Activated naive CD4-positive, alpha-beta T cell treated with anti-CD3 and anti-CD28 coated beads, Interleukin-2, amount 10 ng/mL, durations not matched to agents 7 days and 5 days (primary cell): ENCODE data around the gene EEF2K.

Experiments
- CTCF ChIA-PET: fragments of 350-600 bp; sonication (Branson Sonifier 250); formaldehyde crosslinking; loops from one replicate; lab custom pipeline; 2021; ENCODE audit warnings: antibody characterized with exemption; lab: Charles Lee
- DNase-seq: peaks from one replicate; pipeline ENCODE4 v3.0.0-alpha.2; 2020
- H3K27ac Mint-ChIP-seq: one replicate; pipeline ENCODE4 v1.8.0; 2021; ENCODE audit warnings: mild to moderate bottlenecking, moderate library complexity, mixed read lengths
- H3K27me3 Mint-ChIP-seq: one replicate; pipeline ENCODE4 v1.8.0; 2021; ENCODE audit warnings: mild to moderate bottlenecking, mixed read lengths
- H3K36me3 Mint-ChIP-seq: one replicate; pipeline ENCODE4 v1.8.0; 2021; ENCODE audit warnings: mixed read lengths
- H3K4me1 Mint-ChIP-seq: one replicate; pipeline ENCODE4 v1.8.0; 2021; ENCODE audit warnings: mixed read lengths
- H3K4me3 Mint-ChIP-seq: one replicate; pipeline ENCODE4 v1.8.0; 2021; ENCODE audit warnings: mild to moderate bottlenecking, moderate library complexity, mixed read lengths
- H3K9me3 Mint-ChIP-seq: one replicate; pipeline ENCODE4 v1.8.0; 2021; ENCODE audit warnings: mixed read lengths

Gene EEF2K

GRCh38 chr16:22328081-22328725 lies 122.1 kb downstream of the EEF2K start:
- no peaks in the 10 kb centered on the region for H3K27me3 Mint-ChIP-seq
- no peak overlapping the region for H3K27ac Mint-ChIP-seq
- CTCF ChIA-PET, result interaction anchor here (1.0 to 1.3 kb wide), 3 partner anchors 9 to 1027 kb away, joined by 3 to 6 read pairs (median 4); no protein-coding TSS in a partner anchor

DNA sequence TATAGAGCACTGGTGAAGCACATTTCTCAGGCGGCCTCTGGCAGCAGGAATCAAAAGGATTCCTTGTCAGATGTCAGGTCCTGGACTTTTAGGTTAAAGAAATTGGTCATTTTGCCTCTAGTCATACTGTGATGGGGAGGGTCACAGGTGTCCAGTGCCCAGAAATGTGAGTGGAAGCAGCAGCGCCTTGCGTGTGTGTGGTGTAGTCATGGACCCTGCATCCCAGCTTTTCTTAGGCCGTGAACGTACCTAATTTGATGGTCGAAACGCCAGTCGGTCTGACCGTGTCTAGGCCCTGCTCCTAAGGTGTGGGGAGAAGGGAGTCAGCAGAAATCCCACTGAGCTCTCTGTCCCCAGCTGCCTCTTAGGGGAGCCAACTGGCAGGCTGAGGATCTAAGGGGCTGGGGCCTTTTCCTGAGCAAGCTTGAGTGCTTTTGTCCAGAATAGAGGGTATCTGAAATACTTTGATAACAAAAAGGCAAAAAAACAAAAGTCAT lies 123.2 kb downstream of the EEF2K start:
- peaks cover 51% of the 10 kb centered on the region for H3K36me3 Mint-ChIP-seq
- peak overlapping the region; percentile 28 for H3K27ac Mint-ChIP-seq
- no peaks in the 10 kb centered on the region for H3K9me3 Mint-ChIP-seq
- no peak for DNase-seq
- no peaks in the 10 kb centered on the region for H3K27me3 Mint-ChIP-seq
- CTCF ChIA-PET, result interaction anchor here (0.9 to 1.3 kb wide), 4 partner anchors 8 to 1028 kb away, joined by 3 to 6 read pairs (median 4); no protein-coding TSS in a partner anchor
- peaks cover 5% of the 10 kb centered on the region for H3K4me1 Mint-ChIP-seq
- no peak overlapping the region for H3K4me3 Mint-ChIP-seq

More at GRCh38 chr16:22328081-22328725, 122.1 kb downstream of the EEF2K start:
- H3K36me3 Mint-ChIP-seq, result peaks cover 45% of the 10 kb centered on the region
- peaks cover 5% of the 10 kb centered on the region for H3K4me1 Mint-ChIP-seq
- H3K4me3 Mint-ChIP-seq, result no peak overlapping the region
- no peak for DNase-seq
- no peaks in the 10 kb centered on the region for H3K9me3 Mint-ChIP-seq

DNA sequence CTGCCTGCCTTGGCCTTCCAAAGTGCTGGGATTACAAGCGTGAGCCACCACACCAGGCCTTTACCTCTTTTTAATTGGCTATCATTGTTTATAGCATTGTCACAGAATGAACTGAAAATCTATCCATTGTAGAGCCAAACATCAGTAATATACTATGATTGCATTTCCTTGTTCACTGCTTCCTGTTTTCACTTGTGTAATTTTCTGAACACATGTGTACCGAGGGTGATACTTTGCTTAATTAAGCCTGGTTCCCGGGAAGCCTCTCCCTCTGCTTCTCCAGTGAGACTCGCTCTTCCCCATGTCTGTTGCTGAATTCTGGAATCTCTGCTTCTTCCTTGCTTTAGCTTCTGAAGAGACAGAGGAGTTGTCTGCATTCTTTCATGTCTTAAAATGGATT lies 124.2 kb downstream of the EEF2K start:
- no peak for DNase-seq
- H3K4me1 Mint-ChIP-seq, result peaks cover 5% of the 10 kb centered on the region
- H3K4me3 Mint-ChIP-seq, result no peak overlapping the region
- no peaks in the 10 kb centered on the region for H3K27me3 Mint-ChIP-seq
- CTCF ChIA-PET, result interaction anchor here (0.9 kb wide), 1 partner anchor 9 kb away, joined by 4 read pairs; no protein-coding TSS in a partner anchor
- H3K36me3 Mint-ChIP-seq, result peaks cover 62% of the 10 kb centered on the region
- H3K27ac Mint-ChIP-seq, result peak overlapping the region; percentile 73
- no peaks in the 10 kb centered on the region for H3K9me3 Mint-ChIP-seq

GRCh38 chr16:22333457-22333994 lies 127.4 kb downstream of the EEF2K start:
- Mint-ChIP-seq H3K4me1 (peaks cover 16% of the 10 kb centered on the region), H3K27ac (no peak overlapping the region), H3K27me3 (no peaks in the 10 kb centered on the region), H3K4me3 (no peak overlapping the region), H3K9me3 (peaks cover 23% of the 10 kb centered on the region), H3K36me3 (peaks cover 79% of the 10 kb centered on the region)
- CTCF ChIA-PET, result no interaction called here
- no peak for DNase-seq

- Mint-ChIP-seq H3K9me3 (peaks cover 34% of the 10 kb centered on the region), H3K27me3 (no peaks in the 10 kb centered on the region), H3K4me1 (peaks cover 12% of the 10 kb centered on the region), H3K4me3 (no peak overlapping the region), H3K36me3 (peaks cover 83% of the 10 kb centered on the region), H3K27ac (peak overlapping the region; percentile 55)
- CTCF ChIA-PET, result interaction anchor here (0.7 kb wide), 1 partner anchor 20 kb away, joined by 3 read pairs; no protein-coding TSS in a partner anchor
- DNase-seq, result no peak
Observed at GRCh38 chr16:22335668-22336246, 129.7 kb downstream of the EEF2K start.

DNA sequence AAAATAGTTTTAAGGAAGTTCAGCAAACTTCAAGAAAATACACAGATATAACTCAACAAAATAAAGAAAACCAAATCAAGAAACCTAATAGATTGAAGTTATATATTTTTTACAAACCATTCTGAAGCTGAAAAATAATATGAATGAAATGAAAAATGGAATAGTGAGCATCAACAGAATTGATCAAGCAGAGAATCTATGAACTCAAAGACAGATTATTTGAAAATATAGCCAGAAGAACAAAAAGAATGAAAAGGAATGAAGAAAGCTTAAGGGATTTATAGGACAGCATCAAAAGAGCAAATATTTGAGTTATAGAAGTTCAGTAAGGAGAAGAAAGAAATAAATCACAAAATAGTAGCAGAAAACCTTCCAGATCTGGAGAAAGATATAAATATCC lies 130.5 kb downstream of the EEF2K start:
- CTCF ChIA-PET, result interaction anchor here (1.2 kb wide), 1 partner anchor 1148 kb away, joined by 4 read pairs; no protein-coding TSS in a partner anchor
- Mint-ChIP-seq H3K36me3 (peaks cover 86% of the 10 kb centered on the region), H3K4me3 (no peak overlapping the region), H3K27me3 (no peaks in the 10 kb centered on the region), H3K27ac (peak overlapping the region; percentile 5), H3K4me1 (peaks cover 12% of the 10 kb centered on the region), H3K9me3 (peaks cover 39% of the 10 kb centered on the region)
- DNase-seq, result no peak

- CTCF ChIA-PET, result interaction anchor here (1.2 kb wide), 1 partner anchor 1149 kb away, joined by 4 read pairs; no protein-coding TSS in a partner anchor
- peaks cover 14% of the 10 kb centered on the region for H3K4me1 Mint-ChIP-seq
- H3K4me3 Mint-ChIP-seq, result no peak overlapping the region
- DNase-seq, result no peak
- H3K36me3 Mint-ChIP-seq, result peaks cover 86% of the 10 kb centered on the region
- no peak overlapping the region for H3K27ac Mint-ChIP-seq
- peaks cover 39% of the 10 kb centered on the region for H3K9me3 Mint-ChIP-seq
- no peaks in the 10 kb centered on the region for H3K27me3 Mint-ChIP-seq
Observed at GRCh38 chr16:22337045-22337444, 131.0 kb downstream of the EEF2K start.

DNA sequence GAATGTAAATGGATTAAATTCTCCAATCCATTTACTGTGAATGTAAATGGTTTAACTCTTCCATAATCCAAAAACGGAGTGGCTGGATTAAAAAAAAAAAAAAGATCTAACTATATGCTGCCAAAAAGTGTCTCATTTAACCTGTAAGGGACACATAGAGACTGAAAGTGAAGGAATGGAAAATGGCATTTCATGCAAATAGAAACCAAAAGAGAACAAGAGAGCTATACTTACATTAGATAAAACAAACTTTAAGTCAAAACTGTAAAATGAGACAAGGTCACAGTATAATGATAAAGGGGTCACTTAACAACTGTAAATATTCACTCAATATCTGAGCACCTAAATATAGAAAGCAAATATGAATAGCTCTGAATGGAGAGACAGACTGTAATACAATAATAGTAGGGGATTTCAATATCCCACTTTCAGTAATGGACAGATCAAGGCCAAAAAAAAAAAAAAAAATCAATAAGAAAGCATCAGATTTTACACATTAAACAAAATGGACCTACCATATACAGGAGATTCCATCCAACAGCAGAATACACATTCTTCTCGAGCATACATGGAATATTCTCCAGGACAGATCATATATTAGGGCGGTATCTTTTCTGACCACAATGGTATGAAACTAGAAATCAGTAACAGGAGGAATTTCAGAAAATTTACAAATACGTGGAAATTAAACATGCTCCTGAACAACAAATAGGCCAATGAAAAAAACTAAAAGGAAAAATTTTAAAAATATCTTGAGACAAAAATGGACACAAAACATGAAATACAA lies 132.0 kb downstream of the EEF2K start:
- Mint-ChIP-seq H3K36me3 (peaks cover 90% of the 10 kb centered on the region), H3K9me3 (peaks cover 39% of the 10 kb centered on the region), H3K27me3 (no peaks in the 10 kb centered on the region), H3K4me3 (no peak overlapping the region), H3K4me1 (peaks cover 18% of the 10 kb centered on the region), H3K27ac (peak overlapping the region; percentile 9)
- DNase-seq, result no peak
- CTCF ChIA-PET, result interaction anchor here (1.2 kb wide), 2 partner anchors 19 to 1150 kb away, joined by 3 to 4 read pairs; no protein-coding TSS in a partner anchor
